Measurements from ENCODE around the gene CRISPLD2. TPM values are rescaled to one million over a fixed set of nuclear protein-coding genes. Genes with fewer than 3 reads are reported as not detected.
"Not testable (repeated sequence)": the region's sequence is repeated elsewhere in the genome, so short reads cannot be mapped to it uniquely, and the experiment has no call there.

The CRISPLD2 gene
- total RNA-seq, 2 donors from 2014 or later: 0.07 to 0.08 TPM

GRCh38 chr16:84829168-84829965 lies 9.6 kb downstream of the CRISPLD2 start:
- no peak for ATAC-seq
- no peaks in the 10 kb centered on the region for H3K36me3 Mint-ChIP-seq
- DNase-seq (ENCODE audit: low spot score in 2 of 2): no peak
- H3K27ac Mint-ChIP-seq: peak overlapping the region in 1 of 2 donors; percentile 36
- H3K9me3 Mint-ChIP-seq: no peaks in the 10 kb centered on the region

DNA sequence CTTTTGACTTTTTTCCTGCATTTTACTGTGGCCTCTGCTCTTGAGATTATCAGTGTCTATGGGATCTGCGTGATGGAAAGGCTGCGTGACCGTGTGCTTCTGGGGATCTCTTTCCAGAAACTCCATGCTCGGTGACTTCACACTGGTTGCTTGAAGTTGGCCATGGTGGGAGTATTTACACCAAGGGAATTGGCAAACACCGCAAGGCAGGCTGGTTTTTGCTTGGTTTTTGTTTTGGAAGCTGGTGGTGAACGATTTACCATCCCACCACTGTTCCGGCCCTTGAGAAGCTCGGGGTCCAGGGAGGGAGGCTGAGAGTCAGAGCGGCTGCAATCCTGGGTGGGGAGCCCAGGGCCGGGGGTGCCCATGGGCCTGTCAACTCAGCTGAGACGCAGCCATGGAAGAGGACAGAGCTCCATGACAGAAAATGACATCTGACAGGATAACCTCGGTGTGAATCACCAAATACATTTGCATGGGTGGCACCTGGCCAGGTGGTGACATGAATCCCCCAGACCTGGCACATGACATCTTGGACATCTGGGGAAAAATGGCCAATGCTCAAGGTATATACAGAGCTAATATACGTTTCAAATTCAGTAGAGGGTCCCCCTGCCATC lies 11.1 kb downstream of the CRISPLD2 start:
- Mint-ChIP-seq H3K9me3 (no peaks in the 10 kb centered on the region), H3K27ac (no peak overlapping the region), H3K36me3 (no peaks in the 10 kb centered on the region)
- ATAC-seq (no peak), DNase-seq (ENCODE audit: low spot score in 2 of 2) (no peak)

- H3K36me3 Mint-ChIP-seq; H3K27ac Mint-ChIP-seq; ATAC-seq; DNase-seq (ENCODE audit: low spot score in 2 of 2); H3K9me3 Mint-ChIP-seq: not testable (repeated sequence)
These were observed 11.9 kb downstream of the CRISPLD2 start for GRCh38 chr16:84831728-84832127.

GRCh38 chr16:84832488-84833143 lies 12.8 kb downstream of the CRISPLD2 start:
- no peak for DNase-seq (ENCODE audit: low spot score in 2 of 2)
- Mint-ChIP-seq H3K36me3 (no peaks in the 10 kb centered on the region), H3K27ac (peak overlapping the region in 1 of 2 donors; percentile 12), H3K9me3 (no peaks in the 10 kb centered on the region)
- no peak for ATAC-seq

GRCh38 chr16:84833144-84833500 lies 13.3 kb downstream of the CRISPLD2 start:
- no peaks in the 10 kb centered on the region for H3K36me3 Mint-ChIP-seq
- no peaks in the 10 kb centered on the region for H3K9me3 Mint-ChIP-seq
- peak overlapping the region in 1 of 2 donors; percentile 12 for H3K27ac Mint-ChIP-seq
- no peak for DNase-seq (ENCODE audit: low spot score in 2 of 2)
- no peak for ATAC-seq

- Mint-ChIP-seq H3K27ac (peak overlapping the region in 1 of 2 donors; percentile 12), H3K36me3 (no peaks in the 10 kb centered on the region)
- DNase-seq (ENCODE audit: low spot score in 2 of 2): no peak
These were observed 14.0 kb downstream of the CRISPLD2 start for GRCh38 chr16:84833542-84834402.

DNA sequence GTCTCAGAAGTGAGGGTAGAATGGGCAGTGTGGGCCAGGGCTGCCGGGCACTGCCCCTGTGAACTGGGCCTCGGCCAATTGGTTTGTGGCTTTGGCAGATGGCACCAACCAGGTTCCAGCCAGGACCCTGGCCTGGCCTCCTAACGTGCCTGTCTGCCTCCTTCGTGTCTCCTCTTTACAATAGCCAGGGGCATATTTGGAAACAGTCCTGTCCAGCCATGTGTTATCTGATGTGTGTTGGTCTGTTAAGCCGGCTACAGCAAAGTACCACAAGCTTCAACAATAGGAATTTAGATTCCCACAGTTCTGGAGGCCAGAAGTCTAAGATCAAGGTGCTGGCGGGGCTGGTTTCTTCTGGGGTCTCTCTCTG lies 14.6 kb downstream of the CRISPLD2 start:
- Mint-ChIP-seq H3K36me3 (no peaks in the 10 kb centered on the region), H3K9me3 (no peaks in the 10 kb centered on the region), H3K27ac (no peak overlapping the region)
- ATAC-seq: no peak
- no peak for DNase-seq (ENCODE audit: low spot score in 2 of 2)

More at GRCh38 chr16:84833542-84834402, 14.0 kb downstream of the CRISPLD2 start:
- ATAC-seq: no peak
- H3K9me3 Mint-ChIP-seq: no peaks in the 10 kb centered on the region

DNA sequence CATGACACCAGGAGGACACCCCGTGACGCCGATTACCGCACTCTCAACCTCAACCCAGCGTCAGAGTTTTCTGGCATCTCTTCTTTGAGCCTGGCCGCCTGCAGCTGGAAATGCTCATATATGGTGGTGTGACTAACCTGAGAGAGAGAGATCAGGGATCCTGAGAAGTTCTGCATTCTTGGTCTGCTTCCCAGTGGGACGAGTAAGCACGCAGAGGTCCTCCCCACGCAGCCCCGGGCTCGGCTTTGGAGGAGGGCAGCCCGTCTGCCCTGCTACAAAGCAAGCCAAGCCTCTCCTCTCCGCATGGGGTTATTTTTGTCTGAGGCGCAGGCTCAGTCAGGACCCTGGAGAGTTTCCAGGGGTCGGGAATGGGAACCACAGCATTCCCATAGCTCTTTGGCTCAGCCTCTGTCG lies 16.5 kb downstream of the CRISPLD2 start:
- DNase-seq (ENCODE audit: low spot score in 2 of 2) (no peak), ATAC-seq (no peak)
- no peaks in the 10 kb centered on the region for H3K36me3 Mint-ChIP-seq
- no peak overlapping the region for H3K27ac Mint-ChIP-seq
- H3K9me3 Mint-ChIP-seq: no peaks in the 10 kb centered on the region

DNA sequence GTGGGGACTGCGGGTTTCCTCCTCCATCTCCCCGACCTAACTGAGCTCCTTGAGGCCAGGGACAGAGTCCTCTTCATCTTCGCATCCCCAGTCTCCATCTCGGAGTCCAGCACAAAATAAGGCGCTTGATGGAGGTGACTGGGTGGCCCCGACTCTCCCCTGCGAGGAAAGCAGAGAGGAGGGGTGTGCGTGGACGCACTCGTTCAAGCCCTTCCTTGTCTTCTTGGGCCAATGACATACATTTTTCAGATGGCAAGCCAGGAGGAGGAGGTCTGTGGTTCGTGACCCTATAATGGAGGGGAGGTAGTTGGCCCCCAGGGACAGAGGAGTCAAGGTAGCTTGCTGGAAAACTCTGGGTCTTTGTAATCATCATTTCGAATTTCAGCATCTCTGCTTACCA lies 17.2 kb downstream of the CRISPLD2 start:
- ATAC-seq (no peak), DNase-seq (ENCODE audit: low spot score in 2 of 2) (no peak)
- Mint-ChIP-seq H3K36me3 (no peaks in the 10 kb centered on the region), H3K9me3 (no peaks in the 10 kb centered on the region), H3K27ac (no peak overlapping the region)

DNA sequence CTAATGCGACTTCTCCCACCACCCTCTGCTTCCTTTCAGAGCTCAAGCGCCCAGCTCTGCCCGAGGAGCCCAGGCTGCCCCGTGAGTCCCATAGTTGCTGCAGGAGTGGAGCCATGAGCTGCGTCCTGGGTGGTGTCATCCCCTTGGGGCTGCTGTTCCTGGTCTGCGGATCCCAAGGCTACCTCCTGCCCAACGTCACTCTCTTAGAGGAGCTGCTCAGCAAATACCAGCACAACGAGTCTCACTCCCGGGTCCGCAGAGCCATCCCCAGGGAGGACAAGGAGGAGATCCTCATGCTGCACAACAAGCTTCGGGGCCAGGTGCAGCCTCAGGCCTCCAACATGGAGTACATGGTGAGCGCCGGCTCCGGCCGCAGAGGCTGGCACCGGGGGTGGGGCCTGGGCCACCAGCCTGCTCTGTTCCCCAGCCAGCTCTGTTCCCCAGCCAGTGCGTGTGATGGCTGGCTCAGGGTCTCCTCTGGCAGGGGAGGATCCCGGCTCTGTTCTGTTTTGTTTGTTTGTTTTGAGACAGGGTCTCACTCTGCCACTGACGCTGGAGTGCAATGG lies 18.7 kb downstream of the CRISPLD2 start:
- DNase-seq (ENCODE audit: low spot score in 2 of 2): no peak
- Mint-ChIP-seq H3K9me3 (no peaks in the 10 kb centered on the region), H3K36me3 (no peaks in the 10 kb centered on the region), H3K27ac (no peak overlapping the region)
- ATAC-seq: no peak

GRCh38 chr16:84839054-84839453 lies 19.3 kb downstream of the CRISPLD2 start:
- DNase-seq (ENCODE audit: low spot score in 2 of 2): no peak
- Mint-ChIP-seq H3K27ac (no peak overlapping the region), H3K9me3 (no peaks in the 10 kb centered on the region), H3K36me3 (no peaks in the 10 kb centered on the region)
- no peak for ATAC-seq

GRCh38 chr16:84839956-84840355 lies 20.2 kb downstream of the CRISPLD2 start:
- no peaks in the 10 kb centered on the region for H3K9me3 Mint-ChIP-seq
- H3K27ac Mint-ChIP-seq: no peak overlapping the region
- ATAC-seq (no peak), DNase-seq (ENCODE audit: low spot score in 2 of 2) (no peak)
- no peaks in the 10 kb centered on the region for H3K36me3 Mint-ChIP-seq

GRCh38 chr16:84840687-84841627 lies 21.2 kb downstream of the CRISPLD2 start:
- H3K27ac Mint-ChIP-seq: no peak overlapping the region
- ATAC-seq (no peak), DNase-seq (ENCODE audit: low spot score in 2 of 2) (no peak)
- no peaks in the 10 kb centered on the region for H3K36me3 Mint-ChIP-seq
- no peaks in the 10 kb centered on the region for H3K9me3 Mint-ChIP-seq

GRCh38 chr16:84841787-84842300 lies 22.1 kb downstream of the CRISPLD2 start:
- Mint-ChIP-seq H3K36me3 (no peaks in the 10 kb centered on the region), H3K27ac (no peak overlapping the region), H3K9me3 (no peaks in the 10 kb centered on the region)
- ATAC-seq: no peak
- no peak for DNase-seq (ENCODE audit: low spot score in 2 of 2)

DNA sequence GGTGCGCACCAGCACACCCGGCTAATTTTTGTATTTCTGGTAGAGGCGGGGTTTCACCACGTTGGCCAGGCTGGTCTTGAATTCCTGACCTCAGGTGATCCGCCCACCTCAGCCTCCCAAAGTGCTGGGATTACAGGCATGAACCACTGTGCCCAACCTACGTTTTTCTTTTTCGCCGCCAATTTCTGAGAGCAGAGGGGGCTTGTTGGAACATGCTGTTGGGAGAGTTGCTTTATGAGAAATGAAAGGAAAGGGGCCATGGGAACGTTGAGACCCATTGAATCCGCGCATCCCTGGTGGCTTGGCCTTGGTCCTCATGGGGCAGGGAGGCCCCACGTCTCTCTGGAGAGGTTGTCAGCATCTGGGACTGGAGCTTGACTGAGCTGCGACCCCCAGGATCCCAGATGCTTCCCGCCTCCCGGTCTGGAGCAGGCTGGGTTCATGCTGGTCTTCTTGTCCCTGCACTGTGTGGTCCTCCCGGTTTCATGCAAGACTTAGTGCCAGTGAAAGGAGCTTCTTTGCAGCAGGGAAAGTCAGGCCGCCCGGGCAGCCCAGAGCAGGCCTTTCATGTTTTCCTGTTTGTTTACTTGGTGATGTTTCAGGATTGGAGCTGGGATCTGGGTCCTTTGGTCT lies 22.8 kb downstream of the CRISPLD2 start:
- ATAC-seq (no peak), DNase-seq (ENCODE audit: low spot score in 2 of 2) (no peak)
- Mint-ChIP-seq H3K27ac (peak overlapping the region in 1 of 2 donors; percentile 22), H3K9me3 (no peaks in the 10 kb centered on the region), H3K36me3 (no peaks in the 10 kb centered on the region)

Data from activated naive CD4-positive, alpha-beta T cell treated with anti-CD3 and anti-CD28 coated beads, Interleukin-2, amount 50 U/mL, for 72 hours (primary cell).